Tibial nerve (tissue), 4 donors: ENCODE measurements around the gene FBXL20. TPM values are rescaled to one million over a fixed set of nuclear protein-coding genes. Genes with fewer than 3 reads are reported as not detected.
"Not testable (repeated sequence)": the region's sequence is repeated elsewhere in the genome, so short reads cannot be mapped to it uniquely, and the experiment has no call there.

Experiments
- DNase-seq, 2 donors: peaks; one replicate each; pipeline ENCODE4 v3.0.0-alpha.2; 2019; ENCODE audit warnings: low spot score in 2 of 2
- H3K27ac ChIP-seq, 4 donors: fragments of 200-600 bp; sonication (generic) in 3 of 4; one replicate each; pipeline ENCODE4 v1.5.1; 2017 to 2019; ENCODE audit warnings: mild to moderate bottlenecking in 1 of 4
- H3K27me3 ChIP-seq, 2 donors: fragments of 200-600 bp; sonication (generic) in 1 of 2; one replicate each; pipeline versions ENCODE4 v1.5.1 to v1.6.0; 2017 to 2019
- H3K36me3 ChIP-seq, 3 donors: fragments of 200-600 bp; sonication (generic); one replicate each; pipeline ENCODE4 v1.5.1; 2018 to 2019
- H3K4me1 ChIP-seq, 4 donors: fragments of 200-600 bp; sonication (generic) in 3 of 4; one replicate each; pipeline ENCODE4 v1.5.1; 2017 to 2019
- H3K4me3 ChIP-seq, 4 donors: fragments of 200-600 bp; sonication (generic) in 3 of 4; one replicate each; pipeline ENCODE4 v1.5.1; 2017 to 2019; ENCODE audit warnings: mild to moderate bottlenecking in 1 of 4, moderate library complexity in 1 of 4
- H3K9me3 ChIP-seq, 4 donors: fragments of 200-600 bp; sonication (generic) in 3 of 4; one replicate each; pipeline ENCODE4 v1.5.1; 2017 to 2019
- EP300 ChIP-seq, 2 donors: sonication (generic); formaldehyde crosslinking; IDR thresholded peaks; one replicate each; pipeline ENCODE4 v1.6.1; 2017; ENCODE audit warnings: antibody characterized with exemption in 2 of 2, mild to moderate bottlenecking in 1 of 2
- POLR2A ChIP-seq, 2 donors: fragments of 450-650 bp; IDR thresholded peaks; one replicate each; pipeline ENCODE4 v1.6.1; 2017; ENCODE audit warnings: antibody characterized with exemption in 2 of 2, mild to moderate bottlenecking in 2 of 2, moderate library complexity in 2 of 2
- WGBS, 2 donors: methylation state at CpG; one replicate each; pipeline ENCODE4 v1.1.5; 2018; 5-methylcytosine and 5-hydroxymethylcytosine counted together
- total RNA-seq, 4 donors: library from RNA; depleted of rRNA; stranded (reverse); fragments of >200 nt; gene quantifications; one replicate each; pipeline ENCODE4 v1.1.0, GENCODE V29; 2016
- TF ChIP-seq, protein P1 (sequence below), 5 experiments: fragments of 200-600 bp in 3 of 5; fragments of 450-650 bp in 2 of 5; sonication (generic) in 3 of 5; IDR thresholded peaks; one replicate each; pipeline ENCODE4 v1.5.1; 2016 to 2019; ENCODE audit warnings: antibody characterized with exemption in 5 of 5, mild to moderate bottlenecking in 3 of 5, moderate library complexity in 2 of 5

FBXL20 gene
- total RNA-seq, 4 donors from 2014 or later: 21.1 to 32.4 (median 30.4) TPM

DNA sequence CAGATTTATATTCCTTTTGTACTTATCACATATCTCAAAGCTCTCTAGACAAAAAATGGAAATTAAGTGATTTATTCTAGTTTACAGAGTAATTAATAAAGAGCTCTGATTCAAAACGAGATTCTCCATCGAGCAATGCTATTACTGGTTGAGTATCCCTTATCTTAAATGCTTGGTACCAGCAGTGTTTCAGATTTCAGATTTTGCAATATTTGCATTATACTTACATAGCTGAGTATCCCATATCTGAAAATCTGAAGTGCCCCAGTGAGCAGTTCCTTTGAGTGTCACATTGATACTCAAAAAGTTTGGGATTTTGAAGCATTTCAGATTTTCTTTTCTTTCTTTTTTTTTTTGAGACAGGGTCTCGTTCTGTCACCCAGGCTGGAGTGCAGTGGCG lies 118.3 kb downstream of the FBXL20 start:
- Histone ChIP-seq H3K4me3 (no peak overlapping the region), H3K9me3 (no peaks in the 10 kb centered on the region), H3K27me3 (no peaks in the 10 kb centered on the region), H3K36me3 (peaks cover 0 to 54% (median 0%) of the 10 kb centered on the region in 3 donors), H3K4me1 (no peaks in the 10 kb centered on the region), H3K27ac (no peak overlapping the region)
- TF ChIP-seq POLR2A (IDR thresholded peaks at IDR 0.05) (no peak), EP300 (IDR thresholded peaks at IDR 0.05) (no peak)
- TF ChIP-seq, protein P1, sequence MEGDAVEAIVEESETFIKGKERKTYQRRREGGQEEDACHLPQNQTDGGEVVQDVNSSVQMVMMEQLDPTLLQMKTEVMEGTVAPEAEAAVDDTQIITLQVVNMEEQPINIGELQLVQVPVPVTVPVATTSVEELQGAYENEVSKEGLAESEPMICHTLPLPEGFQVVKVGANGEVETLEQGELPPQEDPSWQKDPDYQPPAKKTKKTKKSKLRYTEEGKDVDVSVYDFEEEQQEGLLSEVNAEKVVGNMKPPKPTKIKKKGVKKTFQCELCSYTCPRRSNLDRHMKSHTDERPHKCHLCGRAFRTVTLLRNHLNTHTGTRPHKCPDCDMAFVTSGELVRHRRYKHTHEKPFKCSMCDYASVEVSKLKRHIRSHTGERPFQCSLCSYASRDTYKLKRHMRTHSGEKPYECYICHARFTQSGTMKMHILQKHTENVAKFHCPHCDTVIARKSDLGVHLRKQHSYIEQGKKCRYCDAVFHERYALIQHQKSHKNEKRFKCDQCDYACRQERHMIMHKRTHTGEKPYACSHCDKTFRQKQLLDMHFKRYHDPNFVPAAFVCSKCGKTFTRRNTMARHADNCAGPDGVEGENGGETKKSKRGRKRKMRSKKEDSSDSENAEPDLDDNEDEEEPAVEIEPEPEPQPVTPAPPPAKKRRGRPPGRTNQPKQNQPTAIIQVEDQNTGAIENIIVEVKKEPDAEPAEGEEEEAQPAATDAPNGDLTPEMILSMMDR (IDR thresholded peaks at IDR 0.05): no peak
- no peak for DNase-seq
- 89% methylated on average over 4 of the region's 4 CpGs for WGBS, 2 donors

DNA sequence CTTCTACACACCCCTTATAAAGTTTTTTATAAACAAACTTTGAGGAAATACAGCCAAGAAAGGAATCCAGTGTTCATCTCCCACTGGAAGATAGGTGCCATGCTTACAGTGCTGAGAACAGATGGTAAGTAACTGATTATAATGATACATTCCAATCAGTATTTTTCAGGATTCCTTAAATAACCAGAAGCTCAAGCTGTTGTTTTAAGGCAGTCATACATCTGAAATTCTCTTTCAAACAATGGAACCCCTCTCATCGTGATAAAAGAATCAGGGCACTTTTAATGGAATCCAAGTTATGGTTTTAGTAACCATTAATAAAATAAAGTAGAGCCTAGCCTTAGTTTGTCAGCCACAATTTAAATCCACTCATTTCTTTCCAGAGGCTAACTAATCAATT lies 119.6 kb downstream of the FBXL20 start:
- no peak overlapping the region for H3K27ac ChIP-seq
- H3K4me3 ChIP-seq: no peak overlapping the region
- peaks cover 0 to 63% (median 0%) of the 10 kb centered on the region in 3 donors for H3K36me3 ChIP-seq
- no peaks in the 10 kb centered on the region for H3K27me3 ChIP-seq
- 52 to 65% methylated on average over 1 of the region's 1 CpG for WGBS, 2 donors
- TF ChIP-seq EP300 (IDR thresholded peaks at IDR 0.05): no peak
- no peaks in the 10 kb centered on the region for H3K4me1 ChIP-seq
- no peak for DNase-seq
- H3K9me3 ChIP-seq: no peaks in the 10 kb centered on the region

DNA sequence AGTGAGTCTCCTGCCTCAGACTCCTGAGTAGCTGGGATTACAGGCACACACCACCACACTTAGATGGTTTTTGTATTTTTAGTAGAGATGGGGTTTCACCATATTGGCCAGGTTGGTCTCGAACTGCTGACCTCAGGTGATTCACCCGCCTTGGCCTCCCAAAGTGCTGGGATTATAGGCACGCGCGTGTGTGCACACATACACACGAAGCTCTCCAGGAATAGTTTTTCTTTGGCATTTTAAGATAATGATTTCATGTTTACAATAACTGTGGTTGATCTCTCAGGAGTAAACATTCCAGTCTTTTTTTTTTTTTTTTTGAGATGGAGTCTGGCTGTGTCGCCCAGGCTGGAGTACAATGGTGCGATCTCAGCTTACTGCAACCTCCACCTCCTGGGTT lies 123.2 kb downstream of the FBXL20 start:
- not testable (repeated sequence) for H3K27ac ChIP-seq, H3K27me3 ChIP-seq, H3K9me3 ChIP-seq, DNase-seq, H3K4me3 ChIP-seq, H3K4me1 ChIP-seq
- WGBS, 2 donors: 93 to 95% methylated on average over 8 of the region's 8 CpGs
- peaks cover 0 to 80% (median 11%) of the 10 kb centered on the region in 3 donors for H3K36me3 ChIP-seq

DNA sequence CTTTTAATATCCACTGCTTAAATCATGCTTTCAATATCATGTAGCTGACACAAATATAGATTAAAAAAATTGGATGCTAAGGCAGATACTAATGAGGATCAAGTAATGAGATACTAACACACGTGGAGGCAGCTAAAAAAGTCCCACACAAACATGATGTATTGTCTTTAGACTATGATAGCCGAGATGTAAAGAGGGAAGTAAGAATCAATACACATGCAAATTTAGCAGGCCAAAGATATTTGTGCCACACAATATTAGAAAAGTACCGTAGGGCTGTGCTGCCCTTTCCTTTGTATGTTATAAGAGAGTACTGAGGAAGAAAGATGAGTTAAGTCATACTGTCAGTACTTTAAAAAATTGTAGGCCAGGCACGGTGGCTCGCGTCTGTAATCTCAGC lies 124.3 kb downstream of the FBXL20 start:
- WGBS, 2 donors: 79 to 83% methylated on average over 6 of the region's 6 CpGs
- H3K36me3 ChIP-seq: peaks cover 0 to 80% (median 17%) of the 10 kb centered on the region in 3 donors
- H3K9me3 ChIP-seq: no peaks in the 10 kb centered on the region
- DNase-seq: no peak
- no peak for TF ChIP-seq EP300 (IDR thresholded peaks at IDR 0.05)
- H3K27me3 ChIP-seq: no peaks in the 10 kb centered on the region
- H3K4me1 ChIP-seq: no peaks in the 10 kb centered on the region
- H3K27ac ChIP-seq: no peak overlapping the region
- no peak overlapping the region for H3K4me3 ChIP-seq

DNA sequence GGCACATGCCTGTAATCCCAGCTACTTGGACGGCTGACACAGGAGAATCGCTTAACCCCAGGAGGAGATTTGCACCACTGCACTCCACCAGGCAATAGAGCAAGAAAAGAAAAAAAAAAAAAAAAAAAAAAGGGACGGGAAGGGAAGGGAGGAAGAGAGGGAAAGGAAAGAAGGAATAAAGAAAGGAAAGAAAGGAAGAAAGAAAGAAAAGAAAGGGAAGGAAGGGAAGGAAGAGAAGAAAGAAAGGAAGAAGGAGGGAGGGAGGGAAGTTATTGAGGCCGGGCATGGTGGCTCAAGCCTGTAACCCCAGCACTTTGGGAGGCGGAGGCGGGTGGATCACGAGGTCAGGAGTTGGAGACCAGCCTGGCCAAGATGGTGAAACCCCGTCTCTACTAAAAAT lies 125.3 kb downstream of the FBXL20 start:
- no peaks in the 10 kb centered on the region for H3K9me3 ChIP-seq
- TF ChIP-seq, protein P1 (IDR thresholded peaks at IDR 0.05): no peak
- TF ChIP-seq POLR2A (IDR thresholded peaks at IDR 0.05): no peak
- TF ChIP-seq EP300 (IDR thresholded peaks at IDR 0.05): no peak
- peaks cover 0 to 80% (median 17%) of the 10 kb centered on the region in 3 donors for H3K36me3 ChIP-seq

DNA sequence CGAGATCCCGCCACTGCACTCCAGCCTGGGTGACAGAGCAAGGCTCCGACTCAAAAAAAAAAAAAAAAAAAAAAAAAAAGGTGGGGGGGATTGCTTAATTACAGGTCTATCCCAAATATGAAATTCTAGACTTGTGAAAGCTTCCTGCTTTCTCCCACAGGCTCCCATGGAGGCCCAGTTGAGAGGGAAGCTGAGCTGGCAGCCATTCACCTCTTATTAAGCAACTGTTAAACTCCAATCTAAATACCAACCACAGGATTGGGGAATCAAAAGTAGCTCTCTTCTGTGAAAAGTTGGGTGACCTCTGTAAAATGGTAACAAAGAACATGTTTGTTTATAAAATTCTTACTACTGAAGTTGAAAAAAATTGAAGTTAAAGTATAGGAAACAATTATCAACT lies 129.9 kb downstream of the FBXL20 start:
- WGBS, 2 donors: 95 to 100% methylated on average over 2 to 3 of the region's 3 CpGs
- Histone ChIP-seq H3K27ac (peak overlapping the region in 1 of 4 donors; percentile 42), H3K4me3 (no peak overlapping the region), H3K36me3 (peaks cover 0 to 77% (median 17%) of the 10 kb centered on the region in 3 donors), H3K9me3 (no peaks in the 10 kb centered on the region), H3K27me3 (no peaks in the 10 kb centered on the region), H3K4me1 (peaks cover 0 to 6% (median 0%) of the 10 kb centered on the region in 4 donors)
- DNase-seq: no peak
- TF ChIP-seq EP300 (IDR thresholded peaks at IDR 0.05) (no peak), POLR2A (IDR thresholded peaks at IDR 0.05) (no peak)
- TF ChIP-seq, protein P1 (IDR thresholded peaks at IDR 0.05): no peak

More for the DNA sequence above, 125.3 kb downstream of the FBXL20 start:
- WGBS, 2 donors: 87 to 89% methylated on average over 8 of the region's 8 CpGs
- no peaks in the 10 kb centered on the region for H3K27me3 ChIP-seq
- no peaks in the 10 kb centered on the region for H3K4me1 ChIP-seq
- no peak for DNase-seq
- H3K4me3 ChIP-seq: no peak overlapping the region
- H3K27ac ChIP-seq: no peak overlapping the region

DNA sequence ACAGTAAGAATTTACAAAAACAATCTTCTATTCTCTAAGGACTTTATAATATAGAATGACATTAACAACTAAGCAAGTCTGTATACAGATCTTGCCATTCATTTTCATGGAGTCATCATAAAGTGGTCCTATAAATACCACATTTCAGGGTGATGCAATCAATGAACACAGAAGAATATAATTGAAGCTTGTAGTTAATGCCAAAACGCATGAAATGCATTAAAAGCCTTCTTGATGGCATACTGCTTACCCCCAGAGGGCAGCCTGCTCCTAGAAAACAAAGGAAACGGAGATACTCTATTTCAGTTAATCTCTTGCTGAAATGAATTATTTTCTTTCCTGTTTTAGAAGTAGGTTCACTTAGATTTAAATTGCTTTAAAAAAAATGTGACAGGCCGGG lies 130.5 kb downstream of the FBXL20 start:
- peaks cover 0 to 6% (median 0%) of the 10 kb centered on the region in 4 donors for H3K4me1 ChIP-seq
- H3K4me3 ChIP-seq: no peak overlapping the region
- H3K27ac ChIP-seq: peak overlapping the region in 1 of 4 donors; percentile 55
- no peak for DNase-seq
- peaks cover 0 to 72% (median 17%) of the 10 kb centered on the region in 3 donors for H3K36me3 ChIP-seq
- no peaks in the 10 kb centered on the region for H3K9me3 ChIP-seq
- WGBS, 2 donors: 19 to 28% methylated on average over 3 of the region's 3 CpGs
- TF ChIP-seq POLR2A (IDR thresholded peaks at IDR 0.05): no peak
- TF ChIP-seq, protein P1 (IDR thresholded peaks at IDR 0.05): peak in 4 of 5 experiments; percentile 15 to 29 (median 16)
- H3K27me3 ChIP-seq: no peaks in the 10 kb centered on the region
